HepG2 (cell line): Measurements from ENCODE around the gene KRTAP20-3. TPM values are rescaled to one million over a fixed set of nuclear protein-coding genes. Genes with fewer than 3 reads are reported as not detected.

Experiments
- ATAC-seq: fragments of 200-7000 bp; cut with Tn5 transposase; 3 replicates; pipeline ENCODE4 v1.9.1; 2020; ENCODE audit warnings: mild to moderate bottlenecking, moderate library complexity
- Bru-seq: library from RNA; stranded (reverse); fragments of 400-500 nt; gene quantifications from one replicate; lab custom pipeline; 2021; lab: Mats Ljungman, UMichigan
- BruChase-seq, 2 experiments: library from RNA; stranded (reverse); fragments of 400-500 nt; gene quantifications; one replicate each; lab custom pipeline; 2021; lab: Mats Ljungman, UMichigan
- BruUV-seq: library from RNA; stranded (reverse); fragments of 400-500 nt; replicated peaks from 2 replicates; lab custom pipeline; 2021; lab: Mats Ljungman, UMichigan
- CTCF ChIA-PET: fragments of 300-600 bp; formaldehyde crosslinking; extraction: SDS; loops from one replicate; lab custom pipeline; 2021; ENCODE audit warnings: low total read pairs, inconsistent platforms, low intra/inter-chr PET ratio; lab: Yijun Ruan, JAX
- POLR2A ChIA-PET: fragments of 350-600 bp; sonication (Branson Sonifier 250); formaldehyde crosslinking; loops from one replicate; lab custom pipeline; 2020; ENCODE audit warnings: antibody characterized with exemption, inconsistent platforms; lab: Yijun Ruan, JAX
- DNase-seq: peaks from one replicate; pipeline ENCODE4 v3.0.0-alpha.2; 2015; ENCODE audit warnings: low spot score
- FAIRE-seq: peaks from 3 replicates; lab custom pipeline; 2011; peaks lifted over from hg19 to GRCh38; lab: Jason Lieb, UNC
- H2AFZ ChIP-seq: one replicate; pipeline ENCODE4 v1.6.1; 2011; ENCODE audit warnings: low read length, inconsistent platforms
- H3K27ac ChIP-seq: fragments of 300-600 bp; 3 replicates; pipeline ENCODE4 v1.8.0; 2011; ENCODE audit warnings: mixed run types, mild to moderate bottlenecking, mixed read lengths, low read length, inconsistent platforms; ENCODE audit not compliant: insufficient read depth; ENCODE audit errors: extremely low read length
- H3K27me3 ChIP-seq, 2 experiments: fragments of 200-600 bp in 1 of 2; 2 replicates in 1 of 2; 3 replicates in 1 of 2; pipeline versions ENCODE4 v1.6.0 to v1.8.0; 2011; ENCODE audit warnings: low read length in 2 of 2, mild to moderate bottlenecking in 2 of 2, moderate library complexity in 2 of 2, inconsistent platforms in 1 of 2; ENCODE audit not compliant: insufficient read depth in 2 of 2, control insufficient read depth in 1 of 2
- H3K36me3 ChIP-seq, 2 experiments: fragments of 200-600 bp in 1 of 2; replicated peaks in 1 of 2; 2 replicates in 1 of 2; 3 replicates in 1 of 2; pipeline versions ENCODE4 v1.5.1 to v1.8.0; 2011; ENCODE audit warnings: low read length in 2 of 2, inconsistent platforms in 1 of 2; ENCODE audit not compliant: insufficient read depth in 2 of 2, control insufficient read depth in 1 of 2
- H3K4me1 ChIP-seq: 2 replicates; pipeline ENCODE4 v1.5.1; 2012; ENCODE audit warnings: low read length, inconsistent platforms; ENCODE audit not compliant: insufficient read depth
- H3K4me2 ChIP-seq: 2 replicates; pipeline ENCODE4 v1.6.0; 2011; ENCODE audit warnings: low read depth, low read length, inconsistent platforms
- H3K4me3 ChIP-seq, 3 experiments: fragments of 200-600 bp in 1 of 3; sonication (generic), shearing (Covaris generic) in 1 of 3; replicated peaks in 1 of 3; 2 replicates each; pipeline ENCODE4 v1.5.1; 2011 to 2016; ENCODE audit warnings: low read length in 3 of 3, inconsistent platforms in 2 of 3, low read depth in 2 of 3, mild to moderate bottlenecking in 2 of 3, control low read depth in 1 of 3, mixed read lengths in 1 of 3; ENCODE audit not compliant: insufficient read depth in 1 of 3
- H3K79me2 ChIP-seq: one replicate; pipeline ENCODE4 v1.6.1; 2011; ENCODE audit warnings: low read length, inconsistent platforms; ENCODE audit not compliant: insufficient read depth
- H3K9ac ChIP-seq: 2 replicates; pipeline ENCODE4 v1.6.0; 2011; ENCODE audit warnings: mild to moderate bottlenecking, low read depth, low read length, inconsistent platforms; ENCODE audit not compliant: insufficient read depth
- H3K9me3 ChIP-seq: 2 replicates; pipeline ENCODE4 v1.5.1; 2012; ENCODE audit warnings: mild to moderate bottlenecking, low read length
- H4K20me1 ChIP-seq: 2 replicates; pipeline ENCODE4 v1.6.0; 2011; ENCODE audit warnings: inconsistent platforms, mild to moderate bottlenecking, low read length, moderate library complexity; ENCODE audit not compliant: insufficient read depth
- ARID2 ChIP-seq: sonication (generic); formaldehyde crosslinking; IDR thresholded peaks from 2 replicates; pipeline ENCODE4 v1.8.1; 2022; ENCODE audit warnings: mild to moderate bottlenecking, missing genetic modification reagents, borderline replicate concordance
- DZIP1 ChIP-seq: sonication (generic); formaldehyde crosslinking; IDR thresholded peaks from 2 replicates; pipeline ENCODE4 v1.5.0; 2020; ENCODE audit warnings: mild to moderate bottlenecking, missing genetic modification reagents
- ELF4 ChIP-seq: sonication (generic); formaldehyde crosslinking; IDR thresholded peaks from 2 replicates; pipeline ENCODE4 v1.5.0; 2020; ENCODE audit warnings: missing genetic modification reagents, mild to moderate bottlenecking, moderate library complexity, borderline replicate concordance
- FOXA3 ChIP-seq: IDR thresholded peaks from 2 replicates; pipeline ENCODE4 v1.6.1; 2016; ENCODE audit warnings: missing genetic modification reagents, missing compliant biosample characterization
- JUND ChIP-seq: sonication (generic); formaldehyde crosslinking; IDR thresholded peaks from 2 replicates; pipeline ENCODE4 v1.8.0; 2022; ENCODE audit warnings: mild to moderate bottlenecking, missing genetic modification reagents
- KDM6A ChIP-seq: IDR thresholded peaks from 2 replicates; pipeline ENCODE4 v1.6.1; 2016; ENCODE audit warnings: low read depth
- MLX ChIP-seq: IDR thresholded peaks from 2 replicates; pipeline ENCODE4 v1.6.1; 2016
- NFIC ChIP-seq: IDR thresholded peaks from 2 replicates; pipeline ENCODE4 v1.6.1; 2012; ENCODE audit warnings: mild to moderate bottlenecking, low read length, inconsistent platforms
- ZFP37 ChIP-seq: sonication (generic); formaldehyde crosslinking; IDR thresholded peaks from 2 replicates; pipeline ENCODE4 v1.4.0; 2020; ENCODE audit warnings: missing genetic modification reagents, borderline replicate concordance
- ZNF333 ChIP-seq: sonication (generic); formaldehyde crosslinking; IDR thresholded peaks from 2 replicates; pipeline ENCODE4 v1.4.0; 2020; ENCODE audit warnings: mild to moderate bottlenecking, missing genetic modification reagents, borderline replicate concordance
- ZNF562 ChIP-seq: sonication (generic); formaldehyde crosslinking; IDR thresholded peaks from 2 replicates; pipeline ENCODE4 v1.8.0; 2022; ENCODE audit warnings: missing genetic modification reagents, borderline replicate concordance
- WGBS: methylation state at CpG from one replicate; pipeline ENCODE4 v1.1.6; 2017; ENCODE audit warnings: low lambda C conversion rate; 5-methylcytosine and 5-hydroxymethylcytosine counted together
- in situ Hi-C: cut with HindIII; loops from 2 replicates; pipeline ENCODE4 v1.10.0; 2017; ENCODE audit warnings: low pct_unique_long_range_greater_than_20kb; ENCODE audit not compliant: extremely low pct_ligation_motif_present
- intact Hi-C: fragments of 100-400 bp; cut with micrococcal nuclease; formaldehyde crosslinking; loops from one replicate; pipeline ENCODE4 v1.10.0; 2022; ENCODE audit not compliant: unreplicated experiment
- long read RNA-seq, 2 experiments: library from RNA in 1 of 2; library from polyadenylated mRNA in 1 of 2; stranded (forward) in 1 of 2; unstranded in 1 of 2; transcript quantifications; one replicate each; pipeline ENCODE4 v2.0.0, GENCODE V29; 2019 to 2022
- polyA minus RNA-seq, 3 experiments: library from RNA; depleted of rRNA, polyadenylated mRNA; stranded (reverse); fragments of >200 nt; gene quantifications; 2 replicates each; pipeline ENCODE4 v1.2.3, GENCODE V29; 2011; ENCODE audit warnings: low replicate concordance in 1 of 3
- polyA plus RNA-seq, 8 experiments: library from polyadenylated mRNA; depleted of rRNA in 3 of 8; stranded (reverse) in 7 of 8; unstranded in 1 of 8; fragments of >200 nt; fragmentation: Illumina TruSeq in 4 of 8; extraction: Trizol in 4 of 8; gene quantifications; 2 replicates each; pipeline versions ENCODE4 v1.2.1 to v1.2.3, GENCODE V29; 2011 to 2016; ENCODE audit warnings: low read depth in 4 of 8, missing spikeins in 1 of 8, mixed read lengths in 1 of 8; ENCODE audit not compliant: insufficient read depth in 1 of 8
- total RNA-seq, 5 experiments: library from RNA; depleted of rRNA; stranded (reverse); fragments of >200 nt; fragmentation: Illumina TruSeq; extraction: Trizol; gene quantifications; 2 replicates each; pipeline ENCODE4 v1.2.3, GENCODE V29; 2016; ENCODE audit warnings: low read depth in 1 of 5

KRTAP20-3 gene
- not detected in 2 replicates for total RNA-seq (2016; rRNA removed; fragmentation: Illumina TruSeq; extraction: Trizol)
- total RNA-seq (2016; cell fraction: cytosol; rRNA removed; fragmentation: Illumina TruSeq; extraction: Trizol; ENCODE audit: low read depth): not detected in 2 replicates
- not detected in 2 replicates for total RNA-seq (2016; cell fraction: insoluble cytoplasmic fraction; rRNA removed; fragmentation: Illumina TruSeq; extraction: Trizol)
- total RNA-seq (2016; cell fraction: membrane; rRNA removed; fragmentation: Illumina TruSeq; extraction: Trizol): not detected in 2 replicates
- total RNA-seq (2016; cell fraction: nucleus; rRNA removed; fragmentation: Illumina TruSeq; extraction: Trizol): not detected in 2 replicates
- not detected in 2 replicates for polyA plus RNA-seq (2011; rRNA removed)
- polyA plus RNA-seq (2011; cell fraction: cytosol; rRNA removed): not detected in 2 replicates
- not detected in 2 replicates for polyA plus RNA-seq (2011; cell fraction: nucleus; rRNA removed)
- not detected in 2 replicates for polyA plus RNA-seq (2012)
- polyA plus RNA-seq (2016; cell fraction: cytosol; fragmentation: Illumina TruSeq; extraction: Trizol; ENCODE audit: low read depth): not detected in 2 replicates
- not detected in 2 replicates for polyA plus RNA-seq (2016; cell fraction: insoluble cytoplasmic fraction; fragmentation: Illumina TruSeq; extraction: Trizol; ENCODE audit: low read depth)
- polyA plus RNA-seq (2016; cell fraction: membrane; fragmentation: Illumina TruSeq; extraction: Trizol; ENCODE audit: low read depth): not detected in 2 replicates
- not detected in 2 replicates for polyA plus RNA-seq (2016; cell fraction: nucleus; fragmentation: Illumina TruSeq; extraction: Trizol; ENCODE audit: insufficient read depth, low read depth)
- not detected in 2 replicates for polyA minus RNA-seq (2011; rRNA and poly(A)+ RNA removed; ENCODE audit: low replicate concordance)
- polyA minus RNA-seq (2011; cell fraction: cytosol; rRNA and poly(A)+ RNA removed): not detected in 2 replicates
- not detected in 2 replicates for polyA minus RNA-seq (2011; cell fraction: nucleus; rRNA and poly(A)+ RNA removed)
- not detected for Bru-seq, nascent RNA
- BruChase-seq, experiment 1, labeled RNA remaining after a 6-hour chase: not detected
- not detected for BruChase-seq, experiment 2, labeled RNA remaining after a 2-hour chase
- long read RNA-seq, experiment 1: 0 reads
- long read RNA-seq, experiment 2: 0 reads

GRCh38 chr21:30642564-30642963 lies at the start of gene KRTAP20-3:
KRTAP20-3 (plus strand) TSS chr21:30642864.
- CTCF ChIA-PET: no interaction called here
- Histone ChIP-seq H3K4me2 (no peak within 1 kb of the TSS), H3K27ac (no peak within 1 kb of the TSS), H3K27me3 (no peaks in the 10 kb centered on the region), H2AFZ (no peak within 1 kb of the TSS), H4K20me1 (no peaks in the 10 kb centered on the region), H3K4me3 (no peak within 1 kb of the TSS), H3K4me1 (no peaks in the 10 kb centered on the region), H3K9ac (no peak within 1 kb of the TSS), H3K36me3 (no peaks in the 10 kb centered on the region), H3K9me3 (peaks cover 79% of the 10 kb centered on the region), H3K79me2 (no peaks in the 10 kb centered on the region)
- ATAC-seq (no peak), FAIRE-seq (no peak), DNase-seq (no peak)
- TF ChIP-seq FOXA3 (no peak), KDM6A (CRISPR knock-in tag) (no peak), ZFP37 (CRISPR knock-in tag) (no peak)
- intact Hi-C loops: no loop called here
- POLR2A ChIA-PET: no interaction called here
- in situ Hi-C loops: no loop called here
- BruUV-seq: no TSS peak
- 44% methylated on average over 2 of the region's 2 CpGs for WGBS

DNA sequence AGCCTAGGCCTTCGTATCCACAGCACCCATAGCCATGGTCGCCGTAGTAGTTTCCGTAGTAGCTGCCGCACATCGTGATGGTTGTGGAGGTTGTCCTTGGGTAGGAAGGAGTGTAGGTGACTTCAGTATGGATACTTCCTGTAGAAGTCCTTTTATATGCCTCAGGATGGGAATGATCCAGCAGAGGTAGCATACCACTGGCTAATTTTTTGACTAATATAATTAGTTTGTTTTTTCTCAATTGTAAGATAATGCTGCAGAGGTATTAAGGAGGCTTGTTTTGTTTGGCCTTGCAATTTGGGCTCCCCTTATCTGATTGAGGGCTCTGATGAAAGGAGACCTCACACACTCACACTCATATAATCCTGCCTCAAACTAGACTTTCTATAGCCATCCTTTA lies 43.9 kb upstream of the KRTAP20-3 start, which contains the start of gene KRTAP6-2:
Gene KRTAP6-2, minus strand, starts transcription at position 101 of the 400 bp plus-strand sequence. Its CDS starts 28 bp downstream, at position 73.
- 67% methylated on average over 6 of the region's 6 CpGs for WGBS
- Histone ChIP-seq H2AFZ (no peak within 1 kb of the TSS), H3K36me3 (no peaks in the 10 kb centered on the region), H3K4me2 (no peak within 1 kb of the TSS), H3K27ac (no peak within 1 kb of the TSS), H3K4me3 (no peak within 1 kb of the TSS), H3K79me2 (no peaks in the 10 kb centered on the region), H3K9me3 (peaks cover 92% of the 10 kb centered on the region), H3K27me3 (no peaks in the 10 kb centered on the region), H3K4me1 (no peaks in the 10 kb centered on the region), H3K9ac (no peak within 1 kb of the TSS), H4K20me1 (no peaks in the 10 kb centered on the region)
- intact Hi-C loops (no loop called here), in situ Hi-C loops (no loop called here)
- FAIRE-seq: no peak
- ATAC-seq: no peak
- POLR2A ChIA-PET: no interaction called here
- no TSS peak for BruUV-seq
- CTCF ChIA-PET: no interaction called here
- DNase-seq: no peak
- TF ChIP-seq NFIC: no peak
- no peak for TF ChIP-seq ARID2 (CRISPR knock-in tag)
- no peak for TF ChIP-seq MLX (CRISPR knock-in tag)
- no peak for TF ChIP-seq ELF4
- no peak for TF ChIP-seq ZNF333 (CRISPR knock-in tag)
- no peak for TF ChIP-seq JUND (CRISPR knock-in tag)
- TF ChIP-seq DZIP1 (CRISPR knock-in tag): no peak
- TF ChIP-seq ZNF562 (CRISPR knock-in tag): no peak
